ENCODE measurements around the gene CLRN2.

DNA sequence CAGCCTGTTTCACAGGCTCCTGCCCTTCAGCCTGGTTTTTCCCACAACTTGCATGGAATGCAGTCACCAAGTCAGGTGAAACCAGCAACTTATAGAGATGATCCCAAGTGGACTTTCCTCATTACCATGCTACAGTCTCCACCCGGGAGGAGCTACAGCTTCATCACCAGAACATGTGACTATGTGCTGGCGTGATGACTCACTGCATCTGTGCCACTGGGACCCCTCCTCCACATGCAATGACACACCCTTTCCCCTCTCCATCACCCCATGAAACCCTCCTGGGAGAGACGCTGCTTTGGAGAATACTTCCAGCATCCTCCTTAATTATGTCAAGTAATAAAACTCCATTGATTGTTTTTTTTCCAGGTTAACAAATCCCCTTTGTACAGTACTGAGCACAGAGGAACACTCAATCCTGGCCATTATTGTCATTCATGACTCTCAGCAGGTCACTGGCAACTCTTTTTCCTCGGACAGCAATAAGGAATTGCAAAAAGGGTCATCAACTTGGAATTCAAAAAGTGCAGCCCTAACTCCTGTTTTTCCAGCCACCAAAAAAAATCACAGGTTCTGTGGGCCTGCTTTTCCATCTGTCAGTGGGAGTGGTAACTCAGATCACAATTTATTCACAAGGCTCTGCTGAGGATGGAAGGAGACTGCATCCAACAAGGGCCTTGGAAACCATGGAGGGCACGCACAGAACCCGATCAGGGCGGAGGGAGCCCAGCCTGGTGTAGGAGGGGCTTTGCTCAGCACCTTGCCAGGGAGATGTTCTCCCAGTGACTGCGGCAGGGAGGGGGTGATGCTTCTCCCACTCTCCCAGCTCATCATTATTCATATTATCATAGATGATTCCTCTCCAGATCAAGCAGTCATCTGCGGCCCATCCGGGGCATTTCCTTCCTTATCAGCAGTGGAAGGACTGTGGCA, 20.4 kb upstream of the CLRN2 start:
- TF ChIP-seq, protein P1, sequence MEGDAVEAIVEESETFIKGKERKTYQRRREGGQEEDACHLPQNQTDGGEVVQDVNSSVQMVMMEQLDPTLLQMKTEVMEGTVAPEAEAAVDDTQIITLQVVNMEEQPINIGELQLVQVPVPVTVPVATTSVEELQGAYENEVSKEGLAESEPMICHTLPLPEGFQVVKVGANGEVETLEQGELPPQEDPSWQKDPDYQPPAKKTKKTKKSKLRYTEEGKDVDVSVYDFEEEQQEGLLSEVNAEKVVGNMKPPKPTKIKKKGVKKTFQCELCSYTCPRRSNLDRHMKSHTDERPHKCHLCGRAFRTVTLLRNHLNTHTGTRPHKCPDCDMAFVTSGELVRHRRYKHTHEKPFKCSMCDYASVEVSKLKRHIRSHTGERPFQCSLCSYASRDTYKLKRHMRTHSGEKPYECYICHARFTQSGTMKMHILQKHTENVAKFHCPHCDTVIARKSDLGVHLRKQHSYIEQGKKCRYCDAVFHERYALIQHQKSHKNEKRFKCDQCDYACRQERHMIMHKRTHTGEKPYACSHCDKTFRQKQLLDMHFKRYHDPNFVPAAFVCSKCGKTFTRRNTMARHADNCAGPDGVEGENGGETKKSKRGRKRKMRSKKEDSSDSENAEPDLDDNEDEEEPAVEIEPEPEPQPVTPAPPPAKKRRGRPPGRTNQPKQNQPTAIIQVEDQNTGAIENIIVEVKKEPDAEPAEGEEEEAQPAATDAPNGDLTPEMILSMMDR (IDR thresholded peaks at IDR 0.05; ENCODE audit: low read depth, low read length, poor library complexity, severe bottlenecking): no peak
- no peak for TF ChIP-seq EZH2phosphoT487 (IDR thresholded peaks at IDR 0.05; ENCODE audit: borderline replicate concordance, low read length)

Measured in DOHH2 (cell line).